H54 (cell line): ENCODE measurements around the gene SCLT1.

Experiments used
- DNase-seq: peaks from one replicate; pipeline ENCODE4 v3.0.0; 2011; ENCODE audit warnings: low spot score, mixed read lengths; ENCODE audit not compliant: insufficient read length
- FAIRE-seq: peaks from 3 replicates; lab custom pipeline; 2011; peaks lifted over from hg19 to GRCh38; lab: Jason Lieb, UNC
- POLR2A ChIP-seq: IDR thresholded peaks from 2 replicates; pipeline ENCODE4 v1.6.1; 2011; ENCODE audit warnings: low read depth, mild to moderate bottlenecking, low read length

Gene SCLT1

DNA sequence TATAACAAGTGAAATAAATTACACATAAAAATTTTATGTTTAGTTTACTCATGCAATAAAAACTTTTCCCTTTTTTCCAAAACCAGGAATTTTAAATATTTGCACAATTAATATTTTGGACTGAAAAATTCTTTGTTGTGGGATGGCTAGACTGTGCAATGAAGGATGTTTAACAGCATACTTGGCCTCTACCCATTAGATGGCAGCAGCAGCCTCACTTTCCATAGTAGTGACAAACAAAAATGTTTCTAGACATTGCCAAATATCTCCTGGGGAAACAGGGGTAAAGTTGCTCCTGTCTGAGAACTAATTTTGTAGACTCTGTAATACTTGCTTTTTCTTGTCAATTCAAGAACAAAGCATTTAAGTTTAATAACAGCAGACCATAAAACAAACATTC, 49.8 kb downstream of the SCLT1 start:
- TF ChIP-seq POLR2A = no peak
- FAIRE-seq = no peak
- DNase-seq = no peak

DNA sequence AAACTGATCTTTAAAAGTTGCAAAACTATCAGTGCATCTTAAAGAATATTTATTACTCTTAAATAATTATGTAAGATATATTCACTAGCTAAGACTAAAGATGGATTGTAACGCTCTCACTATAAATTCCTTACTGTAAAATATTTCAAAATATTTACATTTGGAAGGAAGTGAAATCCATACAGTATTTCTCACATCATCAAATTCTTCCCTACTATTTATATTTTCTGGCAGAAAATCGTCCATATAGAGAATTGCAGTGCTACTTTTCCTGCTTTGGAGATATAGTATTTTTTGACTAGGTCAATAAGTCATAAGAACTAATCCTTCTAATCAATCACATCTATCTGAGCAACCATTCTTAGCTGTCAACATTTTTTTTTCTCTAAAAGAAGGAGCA, 52.9 kb downstream of the SCLT1 start:
- no peak for TF ChIP-seq POLR2A
- FAIRE-seq = no peak

DNA sequence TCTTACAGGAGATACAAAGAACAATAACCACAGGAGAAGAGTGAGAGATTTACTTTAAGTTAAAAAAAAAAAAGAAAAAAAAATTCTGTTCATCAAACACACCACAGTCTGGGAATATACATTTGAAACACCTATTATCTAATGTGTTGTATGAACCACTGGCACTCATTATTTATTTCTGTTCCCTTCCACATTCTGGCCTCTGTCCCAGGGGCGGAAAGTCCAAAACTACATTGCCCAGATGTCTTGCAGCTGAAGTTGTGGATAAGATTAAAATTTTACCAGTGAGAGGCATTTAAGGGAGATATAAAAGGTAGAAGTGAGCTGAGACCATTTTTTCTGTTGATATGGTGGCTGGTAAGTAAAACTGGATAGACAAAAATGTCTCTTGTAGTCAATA, 56.2 kb downstream of the SCLT1 start:
- TF ChIP-seq POLR2A = no peak
- no peak for DNase-seq
- no peak for FAIRE-seq

More for the DNA sequence above, 52.9 kb downstream of the SCLT1 start:
- no peak for DNase-seq

DNA sequence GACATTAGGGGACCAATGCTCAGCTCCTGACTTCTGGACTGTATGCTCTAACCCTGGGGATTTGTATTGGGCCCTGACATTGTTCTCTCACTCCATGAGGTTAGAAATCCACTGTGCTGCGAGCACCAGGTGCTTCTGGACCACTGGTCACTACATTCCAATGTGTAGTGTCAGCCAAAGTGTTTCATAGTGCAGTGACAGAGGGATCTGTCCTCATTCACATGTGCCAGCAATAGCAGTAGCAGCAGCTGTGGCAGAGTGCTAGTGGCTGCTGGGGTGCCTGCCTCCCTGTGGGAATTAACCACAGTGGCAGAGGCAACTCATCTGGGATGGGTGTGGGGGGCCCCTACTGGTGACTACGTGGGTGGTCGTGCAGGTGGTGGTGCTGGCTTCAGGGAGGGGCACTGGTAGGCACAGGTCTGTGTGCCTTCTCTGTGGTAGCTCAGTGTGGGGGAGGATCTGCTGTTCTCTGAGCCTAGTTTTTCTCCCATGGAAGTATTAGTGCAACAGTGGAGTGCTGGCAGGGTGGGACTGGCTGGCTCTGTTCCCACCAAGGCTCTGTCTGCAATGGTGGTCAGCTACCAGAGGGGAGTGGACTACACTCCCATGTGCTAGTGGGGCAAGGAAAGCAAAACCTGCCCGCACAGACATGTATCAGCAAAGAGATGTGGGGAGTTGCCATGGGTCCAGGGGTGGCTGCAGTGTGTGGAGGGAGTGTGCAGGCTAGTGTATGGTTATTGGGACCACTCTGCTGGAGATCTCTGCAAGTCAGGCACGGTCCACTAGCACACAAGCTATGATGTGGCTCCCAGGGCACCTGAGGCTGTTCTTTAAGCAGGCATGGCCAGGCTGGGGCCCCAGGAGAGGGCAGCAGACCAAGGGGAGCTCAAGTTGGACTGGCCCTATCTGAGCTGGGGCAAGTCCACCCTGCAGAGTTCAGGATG, 78.5 kb downstream of the SCLT1 start:
- TF ChIP-seq POLR2A = no peak
- DNase-seq (no peak), FAIRE-seq (no peak)

DNA sequence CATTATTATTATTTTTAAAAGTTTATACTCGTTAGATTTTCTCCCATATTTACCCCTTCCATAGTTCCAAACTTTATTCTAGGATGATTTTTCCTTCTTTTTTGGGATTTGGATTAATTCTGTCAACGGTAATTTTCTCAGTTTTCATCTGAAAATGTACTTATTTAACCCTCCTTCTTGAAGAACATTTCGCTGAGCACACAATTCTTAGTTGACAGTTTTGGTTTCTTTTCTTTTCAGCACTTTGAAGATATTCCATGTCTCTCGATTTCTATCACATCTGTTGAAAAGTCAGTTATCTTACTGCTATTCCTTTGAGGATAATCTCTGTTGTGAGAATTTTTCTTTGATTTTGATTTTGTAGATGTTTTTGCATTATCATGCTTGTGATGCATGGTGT, 85.2 kb downstream of the SCLT1 start:
- DNase-seq = no peak
- FAIRE-seq = no peak
- no peak for TF ChIP-seq POLR2A

DNA sequence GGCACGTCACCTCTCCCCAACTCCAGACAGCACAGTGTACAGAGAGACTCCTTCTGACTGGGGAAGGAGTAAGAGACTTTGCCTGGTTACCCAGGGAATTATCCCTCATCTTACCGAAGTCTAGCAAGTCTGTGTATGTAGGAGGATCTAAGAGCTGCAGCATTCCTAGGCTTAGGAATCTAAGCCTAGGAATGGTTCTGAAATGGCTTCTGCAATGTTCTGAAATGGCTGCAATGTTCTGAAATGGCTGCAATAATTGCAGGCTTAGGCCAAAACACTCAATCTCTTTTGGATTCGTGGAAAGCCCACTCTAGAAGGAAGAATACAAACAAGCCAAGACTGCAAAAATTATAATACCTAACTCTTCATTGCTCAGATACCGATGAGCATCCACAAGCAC, 106.4 kb downstream of the SCLT1 start:
- FAIRE-seq (no peak), DNase-seq (no peak)

DNA sequence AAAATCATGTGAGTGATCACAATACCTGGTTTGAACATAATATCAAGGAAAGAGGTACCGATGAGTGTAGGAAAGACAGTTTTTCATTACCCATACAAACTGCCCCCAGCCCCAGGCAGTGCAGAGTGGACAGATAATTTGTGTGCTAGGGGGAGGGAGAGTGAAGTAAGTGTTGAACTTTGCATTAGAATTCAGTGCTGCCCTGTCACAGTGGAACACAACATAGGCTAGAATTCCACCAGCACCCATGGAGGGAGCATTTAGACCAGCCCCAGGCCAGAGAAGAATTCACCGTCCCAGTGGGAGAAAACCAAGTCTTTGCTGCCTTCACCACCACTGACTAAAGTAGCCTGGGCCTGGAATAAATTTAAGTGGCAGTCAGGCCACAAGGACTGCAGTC, 107.3 kb downstream of the SCLT1 start:
- DNase-seq (no peak), FAIRE-seq (no peak)
- no peak for TF ChIP-seq POLR2A

More for the DNA sequence above, 106.4 kb downstream of the SCLT1 start:
- no peak for TF ChIP-seq POLR2A

DNA sequence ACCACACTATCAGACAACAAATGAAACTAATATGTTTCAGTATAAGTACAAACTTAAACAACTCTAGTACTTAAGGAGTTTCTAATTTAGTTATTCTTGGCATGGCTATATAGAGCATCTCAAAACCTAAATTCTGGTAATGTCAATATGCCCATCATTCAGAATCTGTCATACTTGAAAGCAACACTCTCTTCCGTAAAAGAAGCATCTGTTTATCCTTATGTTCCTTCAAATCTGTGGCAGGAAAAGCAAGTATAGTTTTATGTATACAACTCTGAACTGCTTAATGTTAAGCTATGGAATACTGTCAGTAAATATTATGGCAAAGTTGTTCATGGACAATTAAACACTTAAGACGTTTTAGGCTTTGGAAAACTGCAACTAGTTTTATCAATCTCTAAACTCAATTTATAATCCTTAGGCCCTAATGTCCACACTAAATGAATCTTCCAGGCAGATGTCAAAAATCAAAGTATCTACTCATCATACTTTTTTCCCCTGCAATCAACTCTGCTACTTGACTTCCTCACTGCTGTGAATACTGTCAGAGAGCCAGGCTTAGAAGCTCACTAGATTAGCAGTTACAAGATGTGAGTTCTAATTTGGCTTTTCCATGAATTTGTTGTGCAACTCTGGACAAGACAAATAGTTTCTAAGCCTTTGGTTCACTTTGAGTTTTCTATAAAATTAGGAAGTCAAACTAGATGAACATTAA, 109.4 kb downstream of the SCLT1 start:
- DNase-seq = no peak
- FAIRE-seq = no peak
- no peak for TF ChIP-seq POLR2A

DNA sequence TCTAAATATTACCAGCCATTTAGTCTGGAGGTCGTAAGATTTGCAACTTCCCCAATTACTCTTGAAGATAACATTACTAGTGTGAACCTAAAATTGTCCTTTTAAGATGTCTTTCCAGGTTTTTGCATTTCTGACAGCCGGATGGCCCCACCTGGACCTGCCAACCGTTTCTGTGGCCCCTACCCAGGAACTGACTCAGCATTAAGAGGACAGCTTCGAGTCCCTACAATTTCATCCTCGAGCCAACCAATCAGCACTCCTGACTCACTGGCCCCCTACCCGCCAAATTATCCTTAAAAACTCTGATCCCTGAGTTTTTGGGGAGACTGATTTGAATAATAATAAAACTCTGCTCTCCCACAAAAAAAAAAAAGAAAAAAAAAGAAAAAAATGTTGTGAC, 112.0 kb downstream of the SCLT1 start:
- no peak for TF ChIP-seq POLR2A
- DNase-seq = no peak
- no peak for FAIRE-seq

DNA sequence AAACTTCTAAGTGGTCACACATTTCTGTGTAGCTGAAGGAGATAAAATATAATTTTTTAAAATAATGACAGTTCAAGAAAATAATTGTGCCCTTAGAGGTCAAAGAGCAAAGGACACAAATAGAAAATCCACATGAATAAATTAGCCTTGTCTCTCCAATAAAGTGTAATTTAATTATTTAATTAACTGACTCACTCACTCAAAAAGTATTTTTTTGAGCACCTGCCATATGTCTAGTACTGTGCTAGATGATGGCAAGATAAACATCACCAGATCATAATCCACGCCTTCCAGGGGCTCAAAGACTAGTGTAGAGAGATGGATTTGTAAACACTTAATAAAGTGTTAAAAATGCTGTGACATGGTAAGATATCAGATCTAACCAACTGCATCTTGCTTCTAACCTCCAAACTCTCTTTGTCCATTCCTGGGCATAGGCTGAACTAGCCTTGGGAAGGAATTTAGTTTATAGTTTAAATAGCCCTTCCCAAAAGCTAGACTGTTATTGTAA, 112.5 kb downstream of the SCLT1 start:
- FAIRE-seq = no peak
- no peak for TF ChIP-seq POLR2A
- DNase-seq = no peak

DNA sequence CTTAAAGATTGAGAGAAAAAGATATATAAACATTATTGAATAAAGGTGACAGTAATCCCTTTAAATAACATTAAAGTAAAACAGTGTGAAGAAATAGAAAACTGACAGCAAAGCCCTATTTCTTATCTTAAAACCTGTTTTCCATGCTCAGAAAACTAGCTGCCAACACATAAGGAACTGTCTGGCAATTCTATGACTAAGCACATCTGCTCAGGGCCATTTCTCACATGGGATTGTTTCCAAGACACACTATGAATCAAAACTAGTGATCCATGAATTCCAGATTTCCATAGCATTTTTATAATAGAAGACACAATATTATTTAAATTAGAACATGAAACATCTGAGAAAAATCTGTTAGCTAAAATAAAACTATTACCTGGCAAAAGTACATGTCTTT, 113.4 kb downstream of the SCLT1 start:
- peak; percentile 1 for DNase-seq
- TF ChIP-seq POLR2A = no peak
- peak; percentile 36 for FAIRE-seq

DNA sequence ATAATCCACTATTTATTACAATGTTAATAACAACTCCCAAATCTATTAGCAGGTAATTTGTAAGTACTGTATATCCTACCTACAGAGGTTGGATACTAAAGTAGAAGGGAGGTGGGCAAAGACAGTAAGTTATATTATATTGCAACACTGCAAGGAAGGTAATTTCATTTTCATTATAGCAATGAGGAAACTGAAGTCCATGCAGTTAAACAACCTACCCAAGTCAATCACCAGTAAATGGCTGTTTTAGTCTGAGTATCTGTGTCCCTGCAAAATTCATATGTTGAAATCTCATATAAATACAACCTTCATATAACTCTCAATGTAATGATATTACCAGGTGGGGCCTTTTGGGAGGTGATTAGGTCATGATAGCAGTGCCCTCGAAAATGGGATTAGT, 114.4 kb downstream of the SCLT1 start:
- FAIRE-seq = no peak

DNA sequence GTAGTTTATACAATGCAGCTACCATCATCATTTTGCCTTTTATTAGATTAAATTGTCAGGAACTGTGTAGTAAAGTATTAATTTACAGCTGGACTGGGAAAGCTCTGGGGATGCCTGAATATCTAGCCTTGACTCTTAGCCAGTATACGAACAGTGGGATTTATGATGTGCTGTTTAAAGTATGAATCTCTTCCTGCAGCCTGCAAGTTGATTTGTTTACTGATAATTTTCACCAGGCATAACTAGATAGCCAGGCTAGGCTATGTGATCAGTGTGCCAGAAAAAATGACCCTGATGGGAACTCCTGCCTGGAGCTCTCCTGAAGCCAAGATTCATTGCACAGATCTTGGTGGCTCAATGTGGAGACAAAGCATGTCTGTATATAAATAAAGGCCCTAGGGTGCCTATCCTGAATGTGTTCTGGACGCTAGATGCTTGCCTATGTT, 119.2 kb downstream of the SCLT1 start:
- no peak for DNase-seq
- no peak for TF ChIP-seq POLR2A

More for the DNA sequence above, 114.4 kb downstream of the SCLT1 start:
- DNase-seq = no peak
- no peak for TF ChIP-seq POLR2A

DNA sequence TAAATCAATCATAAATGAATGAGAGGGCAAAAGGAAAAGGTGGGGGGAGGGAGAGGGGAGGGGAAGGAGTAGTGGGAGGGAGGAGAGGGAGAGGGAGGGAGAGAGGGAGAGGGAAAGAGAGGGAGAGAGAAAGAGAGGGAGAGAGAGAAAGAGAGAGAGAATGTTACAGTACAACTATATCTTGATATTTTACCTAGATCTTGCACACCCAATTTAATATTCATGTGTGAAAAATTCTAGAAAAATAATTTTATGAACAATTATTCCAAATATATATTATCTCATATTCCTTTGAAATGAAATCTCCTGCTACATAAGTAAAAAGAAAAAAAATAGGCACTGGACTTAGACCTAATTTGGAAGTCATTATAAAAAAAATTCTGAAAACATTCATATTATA, 120.0 kb downstream of the SCLT1 start:
- TF ChIP-seq POLR2A = no peak
- no peak for DNase-seq
- no peak for FAIRE-seq

More for the DNA sequence above, 119.2 kb downstream of the SCLT1 start:
- no peak for FAIRE-seq
